Measurements from ENCODE around the gene NEK10.

The NEK10 gene

DNA sequence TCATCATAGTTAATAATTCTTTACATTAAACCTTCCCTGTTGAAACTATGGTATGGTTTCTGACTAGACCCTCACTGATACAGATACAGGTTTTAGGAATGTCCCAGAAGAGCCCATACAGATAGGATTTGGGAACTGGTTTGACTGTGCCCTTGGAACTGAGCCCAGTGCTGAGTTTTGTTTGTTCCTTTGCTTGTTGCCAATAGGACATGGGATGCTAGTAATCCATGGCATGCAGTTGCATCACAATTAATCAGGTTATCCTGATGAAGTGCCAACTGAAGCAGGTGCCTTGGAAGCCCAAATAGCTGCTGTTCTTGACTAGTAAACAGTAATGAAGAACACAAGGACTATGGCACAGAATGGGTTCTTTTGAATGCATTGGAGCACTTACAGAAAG, 230.6 kb downstream of the NEK10 start:
- DNase-seq = no peak

DNA sequence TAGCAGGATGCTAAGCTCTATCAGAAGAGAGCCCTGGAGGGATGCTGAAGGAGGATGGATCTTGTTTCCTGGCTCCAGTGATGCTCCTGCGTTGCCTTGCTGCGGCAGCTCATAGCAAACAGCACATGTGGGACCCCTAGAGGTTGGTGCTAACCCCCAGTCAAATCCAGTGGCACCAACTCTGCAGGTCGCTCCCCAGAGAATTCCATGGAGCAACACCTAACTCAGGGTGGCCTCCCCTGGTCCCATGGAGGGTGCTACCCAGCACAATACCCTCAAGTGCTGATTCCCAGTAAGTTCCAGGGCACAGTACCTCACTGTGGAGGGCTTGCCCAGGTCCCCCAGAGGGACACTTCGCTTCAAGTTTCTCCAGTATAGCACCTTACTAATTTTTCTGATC, 231.2 kb downstream of the NEK10 start:
- TF ChIP-seq, protein P1, sequence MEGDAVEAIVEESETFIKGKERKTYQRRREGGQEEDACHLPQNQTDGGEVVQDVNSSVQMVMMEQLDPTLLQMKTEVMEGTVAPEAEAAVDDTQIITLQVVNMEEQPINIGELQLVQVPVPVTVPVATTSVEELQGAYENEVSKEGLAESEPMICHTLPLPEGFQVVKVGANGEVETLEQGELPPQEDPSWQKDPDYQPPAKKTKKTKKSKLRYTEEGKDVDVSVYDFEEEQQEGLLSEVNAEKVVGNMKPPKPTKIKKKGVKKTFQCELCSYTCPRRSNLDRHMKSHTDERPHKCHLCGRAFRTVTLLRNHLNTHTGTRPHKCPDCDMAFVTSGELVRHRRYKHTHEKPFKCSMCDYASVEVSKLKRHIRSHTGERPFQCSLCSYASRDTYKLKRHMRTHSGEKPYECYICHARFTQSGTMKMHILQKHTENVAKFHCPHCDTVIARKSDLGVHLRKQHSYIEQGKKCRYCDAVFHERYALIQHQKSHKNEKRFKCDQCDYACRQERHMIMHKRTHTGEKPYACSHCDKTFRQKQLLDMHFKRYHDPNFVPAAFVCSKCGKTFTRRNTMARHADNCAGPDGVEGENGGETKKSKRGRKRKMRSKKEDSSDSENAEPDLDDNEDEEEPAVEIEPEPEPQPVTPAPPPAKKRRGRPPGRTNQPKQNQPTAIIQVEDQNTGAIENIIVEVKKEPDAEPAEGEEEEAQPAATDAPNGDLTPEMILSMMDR (IDR thresholded peaks at IDR 0.05; ENCODE audit: low read depth, low read length) = no peak
- Histone ChIP-seq H3K9me3 (no peaks in the 10 kb centered on the region), H3K36me3 (no peaks in the 10 kb centered on the region), H3K4me1 (no peaks in the 10 kb centered on the region), H3K27me3 (no peaks in the 10 kb centered on the region), H3K4me3 (ENCODE audit: low read depth, low read length) (no peak overlapping the region)
- DNase-seq = no peak

More for the DNA sequence above, 230.6 kb downstream of the NEK10 start:
- H3K27me3 ChIP-seq = no peaks in the 10 kb centered on the region
- no peaks in the 10 kb centered on the region for H3K36me3 ChIP-seq
- no peaks in the 10 kb centered on the region for H3K4me1 ChIP-seq
- no peak overlapping the region for H3K4me3 ChIP-seq (ENCODE audit: low read depth, low read length)
- H3K9me3 ChIP-seq = no peaks in the 10 kb centered on the region
- TF ChIP-seq, protein P1 (IDR thresholded peaks at IDR 0.05; ENCODE audit: low read depth, low read length) = no peak

DNA sequence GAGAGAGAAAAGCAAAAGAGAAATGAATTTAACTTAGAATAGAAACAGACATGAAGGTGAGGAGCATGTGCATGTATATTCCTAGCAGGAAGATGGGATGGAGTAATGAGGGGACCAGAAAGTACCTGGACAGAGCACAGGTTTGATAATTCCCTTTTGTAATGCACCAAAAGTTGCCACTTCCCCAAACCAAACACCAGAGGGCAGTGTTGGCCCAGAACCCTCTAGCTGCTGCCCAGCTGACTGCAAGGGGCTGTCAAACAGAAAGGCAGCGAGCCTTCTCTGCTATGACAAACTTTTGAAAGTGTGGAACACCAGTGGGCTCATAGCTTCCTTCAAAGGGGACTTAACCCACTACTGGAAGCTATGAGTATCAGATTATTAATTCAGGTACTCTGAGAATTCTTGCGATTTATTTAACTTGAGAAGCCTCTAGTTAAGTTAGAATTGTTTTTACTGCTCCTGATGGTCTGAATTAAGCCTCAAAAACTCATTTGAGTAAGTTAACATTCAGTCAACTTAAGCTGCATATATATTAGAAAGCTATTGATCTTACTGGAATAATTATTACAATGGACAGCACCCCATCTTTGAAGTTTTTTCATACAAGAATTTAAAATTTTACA, 234.9 kb downstream of the NEK10 start:
- no peaks in the 10 kb centered on the region for H3K9me3 ChIP-seq
- peak; percentile 35 for DNase-seq
- H3K4me3 ChIP-seq (ENCODE audit: low read depth, low read length) = no peak overlapping the region
- H3K4me1 ChIP-seq = no peaks in the 10 kb centered on the region
- no peaks in the 10 kb centered on the region for H3K27me3 ChIP-seq
- TF ChIP-seq, protein P1 (IDR thresholded peaks at IDR 0.05; ENCODE audit: low read depth, low read length) = peak; percentile 78
- no peaks in the 10 kb centered on the region for H3K36me3 ChIP-seq

DNA sequence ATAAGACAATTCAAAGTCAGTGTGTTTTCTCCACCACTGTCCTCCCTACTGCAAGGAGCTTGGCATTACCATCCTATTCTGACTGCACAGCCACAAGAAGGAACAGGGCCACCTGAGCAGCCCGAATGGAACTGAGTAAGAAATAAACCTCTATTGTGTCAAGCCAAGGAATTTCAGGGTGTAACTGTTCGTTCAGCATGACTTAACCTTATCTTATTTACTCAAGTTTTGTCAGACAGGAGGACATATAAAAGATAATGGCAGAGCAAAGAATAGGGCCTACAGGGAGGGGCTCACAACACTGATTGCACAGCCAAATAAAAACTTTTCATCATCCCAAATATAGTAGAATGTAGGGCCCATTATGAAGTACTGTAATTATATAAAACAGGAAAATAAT, 236.1 kb downstream of the NEK10 start:
- H3K4me1 ChIP-seq = no peaks in the 10 kb centered on the region
- no peak for DNase-seq
- H3K36me3 ChIP-seq = no peaks in the 10 kb centered on the region
- no peaks in the 10 kb centered on the region for H3K9me3 ChIP-seq
- TF ChIP-seq, protein P1 (IDR thresholded peaks at IDR 0.05; ENCODE audit: low read depth, low read length) = no peak
- no peaks in the 10 kb centered on the region for H3K27me3 ChIP-seq
- no peak overlapping the region for H3K4me3 ChIP-seq (ENCODE audit: low read depth, low read length)

DNA sequence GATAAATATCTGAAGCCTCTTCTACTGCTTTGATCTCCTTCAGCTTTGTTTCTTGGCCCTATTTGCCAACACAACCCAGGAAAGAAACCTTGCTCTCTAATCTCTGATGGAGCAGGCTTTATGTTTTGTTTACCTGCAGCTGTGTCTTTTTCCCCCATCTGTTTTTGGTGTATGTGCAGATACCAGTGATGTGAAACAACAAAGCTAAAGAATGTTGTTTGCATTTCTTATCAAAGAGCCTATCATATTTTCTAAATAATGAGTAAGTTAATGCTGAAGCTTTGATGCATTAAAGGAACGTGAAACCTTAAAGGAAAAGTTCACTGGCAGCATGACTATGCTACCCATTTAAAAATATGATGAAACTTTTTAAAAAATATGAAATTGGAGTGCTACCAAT, 238.4 kb downstream of the NEK10 start:
- H3K27me3 ChIP-seq = no peaks in the 10 kb centered on the region
- no peaks in the 10 kb centered on the region for H3K36me3 ChIP-seq
- no peak for DNase-seq
- no peaks in the 10 kb centered on the region for H3K4me1 ChIP-seq
- H3K9me3 ChIP-seq = no peaks in the 10 kb centered on the region
- H3K4me3 ChIP-seq (ENCODE audit: low read depth, low read length) = no peak overlapping the region
- TF ChIP-seq, protein P1 (IDR thresholded peaks at IDR 0.05; ENCODE audit: low read depth, low read length) = no peak

DNA sequence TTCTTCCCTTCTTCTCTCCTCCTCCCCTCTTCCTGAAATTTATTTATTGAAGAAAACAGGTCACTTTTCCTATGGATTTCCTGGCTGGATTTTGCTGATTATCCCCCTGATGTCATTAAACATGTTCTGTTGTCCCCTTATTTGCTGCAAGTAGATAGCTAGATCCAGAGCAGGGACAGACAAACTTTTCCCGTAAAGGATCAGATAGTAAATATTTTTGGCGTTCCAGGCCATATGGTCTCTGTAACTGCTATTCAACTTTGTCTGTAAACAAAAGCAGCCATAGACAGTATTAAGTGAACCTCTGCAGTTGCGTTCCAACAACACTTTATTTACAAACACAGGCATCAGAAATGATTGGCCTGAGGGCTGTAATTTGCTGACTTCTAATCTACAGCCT, 241.3 kb downstream of the NEK10 start:
- H3K9me3 ChIP-seq = no peaks in the 10 kb centered on the region
- DNase-seq = no peak
- H3K27me3 ChIP-seq = no peaks in the 10 kb centered on the region
- no peaks in the 10 kb centered on the region for H3K36me3 ChIP-seq
- TF ChIP-seq, protein P1 (IDR thresholded peaks at IDR 0.05; ENCODE audit: low read depth, low read length) = no peak
- no peak overlapping the region for H3K4me3 ChIP-seq (ENCODE audit: low read depth, low read length)
- H3K4me1 ChIP-seq = no peaks in the 10 kb centered on the region

Data from BE2C (cell line).